Measurements from ENCODE around the gene PTDSS2. TPM values are rescaled to one million over a fixed set of nuclear protein-coding genes. Genes with fewer than 3 reads are reported as not detected.

PTDSS2 gene
- total and polyA plus RNA-seq, 2 of the 13 experiments (the other 11 are each of a cell fraction or from before 2014, with no cell fraction given) = 21.7 to 26.4 TPM

- TF ChIP-seq, protein P1, sequence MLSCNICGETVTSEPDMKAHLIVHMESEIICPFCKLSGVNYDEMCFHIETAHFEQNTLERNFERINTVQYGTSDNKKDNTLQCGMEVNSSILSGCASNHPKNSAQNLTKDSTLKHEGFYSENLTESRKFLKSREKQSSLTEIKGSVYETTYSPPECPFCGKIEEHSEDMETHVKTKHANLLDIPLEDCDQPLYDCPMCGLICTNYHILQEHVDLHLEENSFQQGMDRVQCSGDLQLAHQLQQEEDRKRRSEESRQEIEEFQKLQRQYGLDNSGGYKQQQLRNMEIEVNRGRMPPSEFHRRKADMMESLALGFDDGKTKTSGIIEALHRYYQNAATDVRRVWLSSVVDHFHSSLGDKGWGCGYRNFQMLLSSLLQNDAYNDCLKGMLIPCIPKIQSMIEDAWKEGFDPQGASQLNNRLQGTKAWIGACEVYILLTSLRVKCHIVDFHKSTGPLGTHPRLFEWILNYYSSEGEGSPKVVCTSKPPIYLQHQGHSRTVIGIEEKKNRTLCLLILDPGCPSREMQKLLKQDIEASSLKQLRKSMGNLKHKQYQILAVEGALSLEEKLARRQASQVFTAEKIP (CRISPR knock-in tag; IDR thresholded peaks at IDR 0.05; ENCODE audit: borderline replicate concordance) = no peak
- TF ChIP-seq HES4 (CRISPR knock-in tag; IDR thresholded peaks at IDR 0.05; ENCODE audit: borderline replicate concordance) = 0 out of 2 replicates have a peak, but pooled peaks have one; percentile 57
- TF ChIP-seq TFAP4 (IDR thresholded peaks at IDR 0.05; ENCODE audit: borderline replicate concordance, low read depth) = no peak; the same call in 1 of the 2 replicates
- TF ChIP-seq, protein P2, sequence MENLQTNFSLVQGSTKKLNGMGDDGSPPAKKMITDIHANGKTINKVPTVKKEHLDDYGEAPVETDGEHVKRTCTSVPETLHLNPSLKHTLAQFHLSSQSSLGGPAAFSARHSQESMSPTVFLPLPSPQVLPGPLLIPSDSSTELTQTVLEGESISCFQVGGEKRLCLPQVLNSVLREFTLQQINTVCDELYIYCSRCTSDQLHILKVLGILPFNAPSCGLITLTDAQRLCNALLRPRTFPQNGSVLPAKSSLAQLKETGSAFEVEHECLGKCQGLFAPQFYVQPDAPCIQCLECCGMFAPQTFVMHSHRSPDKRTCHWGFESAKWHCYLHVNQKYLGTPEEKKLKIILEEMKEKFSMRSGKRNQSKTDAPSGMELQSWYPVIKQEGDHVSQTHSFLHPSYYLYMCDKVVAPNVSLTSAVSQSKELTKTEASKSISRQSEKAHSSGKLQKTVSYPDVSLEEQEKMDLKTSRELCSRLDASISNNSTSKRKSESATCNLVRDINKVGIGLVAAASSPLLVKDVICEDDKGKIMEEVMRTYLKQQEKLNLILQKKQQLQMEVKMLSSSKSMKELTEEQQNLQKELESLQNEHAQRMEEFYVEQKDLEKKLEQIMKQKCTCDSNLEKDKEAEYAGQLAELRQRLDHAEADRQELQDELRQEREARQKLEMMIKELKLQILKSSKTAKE (CRISPR knock-in tag; IDR thresholded peaks at IDR 0.05; ENCODE audit: borderline replicate concordance) = 0 out of 2 replicates have a peak, but pooled peaks have one; percentile 18
- 0 out of 2 replicates have a peak, but pooled peaks have one; percentile 43 for TF ChIP-seq ZNF564 (CRISPR knock-in tag; IDR thresholded peaks at IDR 0.05)
- no peak for TF ChIP-seq ZBTB37 (CRISPR knock-in tag; IDR thresholded peaks at IDR 0.05)
- TF ChIP-seq SAP130 (CRISPR knock-in tag; IDR thresholded peaks at IDR 0.05; ENCODE audit: low read depth) = peak; percentile 92
- no peak for TF ChIP-seq ZBTB40 (IDR thresholded peaks at IDR 0.05)
- TF ChIP-seq ZBTB40 (CRISPR knock-in tag; IDR thresholded peaks at IDR 0.05) = no peak; the same call in 1 of the 2 replicates
- TF ChIP-seq ZNF572 (CRISPR knock-in tag; IDR thresholded peaks at IDR 0.05) = no peak
These were observed 2.0 kb upstream of the PTDSS2 start (continued) for GRCh38 chr11:447923-448731.
